HepG2 (cell line): ENCODE results near the gene ANKS1B. TPM values are rescaled to one million over a fixed set of nuclear protein-coding genes. Genes with fewer than 3 reads are reported as not detected.

ENCODE experiments used
- ATAC-seq: fragments of 200-7000 bp; cut with Tn5 transposase; 3 replicates; pipeline ENCODE4 v1.9.1; 2020; ENCODE audit warnings: mild to moderate bottlenecking, moderate library complexity
- BruUV-seq: library from RNA; stranded (reverse); fragments of 400-500 nt; replicated peaks from 2 replicates; lab custom pipeline; 2021; lab: Mats Ljungman, UMichigan
- CTCF ChIA-PET: fragments of 300-600 bp; formaldehyde crosslinking; extraction: SDS; loops from one replicate; lab custom pipeline; 2021; ENCODE audit warnings: low total read pairs, inconsistent platforms, low intra/inter-chr PET ratio; lab: Yijun Ruan, JAX
- POLR2A ChIA-PET: fragments of 350-600 bp; sonication (Branson Sonifier 250); formaldehyde crosslinking; loops from one replicate; lab custom pipeline; 2020; ENCODE audit warnings: antibody characterized with exemption, inconsistent platforms; lab: Yijun Ruan, JAX
- DNase-seq: peaks from one replicate; pipeline ENCODE4 v3.0.0-alpha.2; 2015; ENCODE audit warnings: low spot score
- FAIRE-seq: peaks from 3 replicates; lab custom pipeline; 2011; peaks lifted over from hg19 to GRCh38; lab: Jason Lieb, UNC
- H2AFZ ChIP-seq: one replicate; pipeline ENCODE4 v1.6.1; 2011; ENCODE audit warnings: low read length, inconsistent platforms
- H3K27ac ChIP-seq: fragments of 300-600 bp; 3 replicates; pipeline ENCODE4 v1.8.0; 2011; ENCODE audit warnings: mixed run types, mild to moderate bottlenecking, mixed read lengths, low read length, inconsistent platforms; ENCODE audit not compliant: insufficient read depth; ENCODE audit errors: extremely low read length
- H3K27me3 ChIP-seq, 2 experiments: fragments of 200-600 bp in 1 of 2; 2 replicates in 1 of 2; 3 replicates in 1 of 2; pipeline versions ENCODE4 v1.6.0 to v1.8.0; 2011; ENCODE audit warnings: low read length in 2 of 2, mild to moderate bottlenecking in 2 of 2, moderate library complexity in 2 of 2, inconsistent platforms in 1 of 2; ENCODE audit not compliant: insufficient read depth in 2 of 2, control insufficient read depth in 1 of 2
- H3K36me3 ChIP-seq, 2 experiments: fragments of 200-600 bp in 1 of 2; replicated peaks in 1 of 2; 2 replicates in 1 of 2; 3 replicates in 1 of 2; pipeline versions ENCODE4 v1.5.1 to v1.8.0; 2011; ENCODE audit warnings: low read length in 2 of 2, inconsistent platforms in 1 of 2; ENCODE audit not compliant: insufficient read depth in 2 of 2, control insufficient read depth in 1 of 2
- H3K4me1 ChIP-seq: 2 replicates; pipeline ENCODE4 v1.5.1; 2012; ENCODE audit warnings: low read length, inconsistent platforms; ENCODE audit not compliant: insufficient read depth
- H3K4me2 ChIP-seq: 2 replicates; pipeline ENCODE4 v1.6.0; 2011; ENCODE audit warnings: low read depth, low read length, inconsistent platforms
- H3K4me3 ChIP-seq, 3 experiments: fragments of 200-600 bp in 1 of 3; sonication (generic), shearing (Covaris generic) in 1 of 3; replicated peaks in 1 of 3; 2 replicates each; pipeline ENCODE4 v1.5.1; 2011 to 2016; ENCODE audit warnings: low read length in 3 of 3, inconsistent platforms in 2 of 3, low read depth in 2 of 3, mild to moderate bottlenecking in 2 of 3, control low read depth in 1 of 3, mixed read lengths in 1 of 3; ENCODE audit not compliant: insufficient read depth in 1 of 3
- H3K79me2 ChIP-seq: one replicate; pipeline ENCODE4 v1.6.1; 2011; ENCODE audit warnings: low read length, inconsistent platforms; ENCODE audit not compliant: insufficient read depth
- H3K9ac ChIP-seq: 2 replicates; pipeline ENCODE4 v1.6.0; 2011; ENCODE audit warnings: mild to moderate bottlenecking, low read depth, low read length, inconsistent platforms; ENCODE audit not compliant: insufficient read depth
- H3K9me3 ChIP-seq: 2 replicates; pipeline ENCODE4 v1.5.1; 2012; ENCODE audit warnings: mild to moderate bottlenecking, low read length
- H4K20me1 ChIP-seq: 2 replicates; pipeline ENCODE4 v1.6.0; 2011; ENCODE audit warnings: inconsistent platforms, mild to moderate bottlenecking, low read length, moderate library complexity; ENCODE audit not compliant: insufficient read depth
- ATF7 ChIP-seq, 2 experiments: fragments of 450-650 bp in 1 of 2; sonication (generic) in 1 of 2; formaldehyde crosslinking in 1 of 2; IDR thresholded peaks; 2 replicates each; pipeline versions ENCODE4 v1.4.0 to v1.6.1; 2016 to 2020; ENCODE audit warnings: antibody characterized with exemption in 1 of 2, mild to moderate bottlenecking in 1 of 2, missing genetic modification reagents in 1 of 2
- CREB1 ChIP-seq, 2 experiments: fragments of 450-650 bp in 1 of 2; IDR thresholded peaks; 2 replicates each; pipeline ENCODE4 v1.6.1; 2016 to 2017; ENCODE audit warnings: control low read depth in 1 of 2, mild to moderate bottlenecking in 1 of 2, missing compliant biosample characterization in 1 of 2, missing genetic modification characterization in 1 of 2
- MAFF ChIP-seq: IDR thresholded peaks from 2 replicates; pipeline ENCODE4 v1.6.1; 2011; ENCODE audit warnings: low read depth, low read length, improper control_type of control experiment
- MLXIP ChIP-seq: sonication (generic); formaldehyde crosslinking; IDR thresholded peaks from 2 replicates; pipeline ENCODE4 v1.9.0; 2021; ENCODE audit warnings: missing genetic modification reagents, borderline replicate concordance
- PCBP1 ChIP-seq: fragments of 200-400 bp; formaldehyde crosslinking; IDR thresholded peaks from 2 replicates; pipeline ENCODE4 v1.6.1; 2017; ENCODE audit warnings: mild to moderate bottlenecking, low read depth, low read length, borderline replicate concordance
- PREB ChIP-seq: sonication (generic); formaldehyde crosslinking; IDR thresholded peaks from 2 replicates; pipeline ENCODE4 v1.4.0; 2020; ENCODE audit warnings: missing genetic modification reagents
- RBFOX2 ChIP-seq: fragments of 200-400 bp; formaldehyde crosslinking; IDR thresholded peaks from 2 replicates; pipeline ENCODE4 v1.6.1; 2017; ENCODE audit warnings: low read depth, mild to moderate bottlenecking, low read length
- RXRA ChIP-seq: sonication (generic); formaldehyde crosslinking; IDR thresholded peaks from 2 replicates; pipeline ENCODE4 v1.5.1; 2020; ENCODE audit warnings: missing genetic modification reagents
- SIN3A ChIP-seq: IDR thresholded peaks from 2 replicates; pipeline ENCODE4 v1.6.1; 2011; ENCODE audit warnings: low read depth, mild to moderate bottlenecking, control low read depth, low read length, borderline replicate concordance
- ZEB1 ChIP-seq: IDR thresholded peaks from 2 replicates; pipeline ENCODE4 v1.6.1; 2012; ENCODE audit warnings: mild to moderate bottlenecking, low read depth, inconsistent platforms; ENCODE audit not compliant: insufficient replicate concordance
- ZNF124 ChIP-seq: sonication (generic); formaldehyde crosslinking; IDR thresholded peaks from 2 replicates; pipeline ENCODE4 v1.4.0; 2020; ENCODE audit warnings: missing genetic modification reagents
- ZNF136 ChIP-seq: sonication (generic); formaldehyde crosslinking; IDR thresholded peaks from 2 replicates; pipeline ENCODE4 v1.8.1; 2022; ENCODE audit warnings: low read depth, mild to moderate bottlenecking, moderate library complexity, missing genetic modification reagents
- ZNF337 ChIP-seq: sonication (generic); formaldehyde crosslinking; IDR thresholded peaks from 2 replicates; pipeline ENCODE4 v1.5.1; 2020; ENCODE audit warnings: missing genetic modification reagents, low read depth, mild to moderate bottlenecking, borderline replicate concordance
- ZNF747 ChIP-seq: sonication (generic); formaldehyde crosslinking; IDR thresholded peaks from 2 replicates; pipeline ENCODE4 v1.8.1; 2023; ENCODE audit warnings: missing genetic modification reagents, mild to moderate bottlenecking, borderline replicate concordance
- ZSCAN21 ChIP-seq: sonication (generic); formaldehyde crosslinking; IDR thresholded peaks from 2 replicates; pipeline ENCODE4 v1.8.0; 2022; ENCODE audit warnings: mild to moderate bottlenecking, missing genetic modification reagents, moderate library complexity, borderline replicate concordance
- WGBS: methylation state at CpG from one replicate; pipeline ENCODE4 v1.1.6; 2017; ENCODE audit warnings: low lambda C conversion rate; 5-methylcytosine and 5-hydroxymethylcytosine counted together
- in situ Hi-C: cut with HindIII; loops from 2 replicates; pipeline ENCODE4 v1.10.0; 2017; ENCODE audit warnings: low pct_unique_long_range_greater_than_20kb; ENCODE audit not compliant: extremely low pct_ligation_motif_present
- intact Hi-C: fragments of 100-400 bp; cut with micrococcal nuclease; formaldehyde crosslinking; loops from one replicate; pipeline ENCODE4 v1.10.0; 2022; ENCODE audit not compliant: unreplicated experiment
- polyA plus RNA-seq, 8 experiments: library from polyadenylated mRNA; depleted of rRNA in 3 of 8; stranded (reverse) in 7 of 8; unstranded in 1 of 8; fragments of >200 nt; fragmentation: Illumina TruSeq in 4 of 8; extraction: Trizol in 4 of 8; gene quantifications; 2 replicates each; pipeline versions ENCODE4 v1.2.1 to v1.2.3, GENCODE V29; 2011 to 2016; ENCODE audit warnings: low read depth in 4 of 8, missing spikeins in 1 of 8, mixed read lengths in 1 of 8; ENCODE audit not compliant: insufficient read depth in 1 of 8
- total RNA-seq, 5 experiments: library from RNA; depleted of rRNA; stranded (reverse); fragments of >200 nt; fragmentation: Illumina TruSeq; extraction: Trizol; gene quantifications; 2 replicates each; pipeline ENCODE4 v1.2.3, GENCODE V29; 2016; ENCODE audit warnings: low read depth in 1 of 5
- TF ChIP-seq, protein P1 (sequence below): IDR thresholded peaks from 2 replicates; pipeline ENCODE4 v1.6.1; 2012; ENCODE audit warnings: inconsistent platforms

ANKS1B gene
- total and polyA plus RNA-seq, 2 of the 13 experiments (the other 11 are each of a cell fraction or from before 2014, with no cell fraction given): 0.15 TPM; not detected in 1

DNA sequence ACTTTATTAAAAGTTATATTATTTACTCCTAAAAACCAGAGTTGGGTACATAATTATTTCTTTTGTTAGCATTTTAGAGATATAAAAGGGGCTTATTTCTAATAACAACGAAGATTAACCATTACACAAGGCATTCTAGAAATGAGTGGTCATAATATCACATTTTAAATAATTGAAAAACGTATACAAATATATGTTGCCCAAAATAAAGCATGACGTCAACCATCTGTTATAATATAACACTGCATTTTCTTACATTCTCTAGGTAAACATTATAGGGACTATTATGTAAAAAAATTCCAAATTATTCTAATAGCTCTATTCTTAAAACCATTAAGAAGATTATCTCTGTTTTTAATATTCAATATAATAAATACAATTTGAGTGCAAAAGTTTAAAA is 792.2 kb downstream of the ANKS1B start:
- BruUV-seq: no TSS peak
- H3K36me3 ChIP-seq: no peaks in the 10 kb centered on the region
- intact Hi-C loops (no loop called here), in situ Hi-C loops (no loop called here)
- TF ChIP-seq ATF7 (IDR thresholded peaks at IDR 0.05) (peak; percentile 67), ATF7 (CRISPR knock-in tag; IDR thresholded peaks at IDR 0.05) (no peak), ZNF124 (CRISPR knock-in tag) (no peak), PCBP1 (no peak), CREB1 (IDR thresholded peaks at IDR 0.05) (peak; percentile 66), CREB1 (CRISPR knock-in tag; IDR thresholded peaks at IDR 0.05) (no peak), ZEB1 (no peak)
- ATAC-seq (no peak), DNase-seq (no peak), FAIRE-seq (no peak)
- ChIA-PET POLR2A (no interaction called here), CTCF (no interaction called here)
- no peak overlapping the region for H2AFZ ChIP-seq
- H3K4me3 ChIP-seq: no peak overlapping the region
- H3K9ac ChIP-seq: no peak overlapping the region
- H3K4me1 ChIP-seq: no peaks in the 10 kb centered on the region
- no peaks in the 10 kb centered on the region for H4K20me1 ChIP-seq
- no peaks in the 10 kb centered on the region for H3K9me3 ChIP-seq
- H3K79me2 ChIP-seq: no peaks in the 10 kb centered on the region
- 4% methylated on average over 3 of the region's 3 CpGs for WGBS
- no peak overlapping the region for H3K27ac ChIP-seq
- H3K4me2 ChIP-seq: no peak overlapping the region
- no peaks in the 10 kb centered on the region for H3K27me3 ChIP-seq

GRCh38 chr12:99176871-99177270 is 807.9 kb downstream of the ANKS1B start:
- Histone ChIP-seq H3K4me1 (no peaks in the 10 kb centered on the region), H2AFZ (no peak overlapping the region), H3K27ac (no peak overlapping the region), H4K20me1 (no peaks in the 10 kb centered on the region), H3K36me3 (no peaks in the 10 kb centered on the region), H3K4me2 (no peak overlapping the region), H3K27me3 (no peaks in the 10 kb centered on the region; a peak in 1 of 5 replicates), H3K4me3 (no peak overlapping the region), H3K9ac (no peak overlapping the region), H3K9me3 (no peaks in the 10 kb centered on the region), H3K79me2 (no peaks in the 10 kb centered on the region)
- BruUV-seq: no TSS peak
- FAIRE-seq: no peak
- in situ Hi-C loops (no loop called here), intact Hi-C loops (no loop called here)
- WGBS: 15% methylated on average over 4 of the region's 4 CpGs
- ATAC-seq: no peak
- no peak for DNase-seq
- POLR2A ChIA-PET: no interaction called here
- CTCF ChIA-PET: no interaction called here
- TF ChIP-seq ZSCAN21 (CRISPR knock-in tag) (no peak), RXRA (no peak), MAFF (no peak), MLXIP (CRISPR knock-in tag) (no peak), PREB (CRISPR knock-in tag) (no peak), ZNF136 (CRISPR knock-in tag) (no peak), ZNF747 (CRISPR knock-in tag) (no peak), ZNF337 (no peak), RBFOX2 (no peak), SIN3A (no peak)
- TF ChIP-seq, protein P1, sequence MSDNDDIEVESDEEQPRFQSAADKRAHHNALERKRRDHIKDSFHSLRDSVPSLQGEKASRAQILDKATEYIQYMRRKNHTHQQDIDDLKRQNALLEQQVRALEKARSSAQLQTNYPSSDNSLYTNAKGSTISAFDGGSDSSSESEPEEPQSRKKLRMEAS: no peak
